Upper lobe of right lung (tissue), 1 donor: Measurements from ENCODE around the gene CACUL1. TPM values are rescaled to one million over a fixed set of nuclear protein-coding genes. Genes with fewer than 3 reads are reported as not detected.
A peak's percentile ranks its signal among the peaks of the same experiment; 100 is the strongest.

ENCODE experiments used
- ATAC-seq: fragments of 200-7000 bp; cut with Tn5 transposase; one replicate; pipeline ENCODE4 v1.9.1; 2020; ENCODE audit warnings: mild to moderate bottlenecking, moderate library complexity
- DNase-seq: peaks from one replicate; pipeline ENCODE4 v3.0.0-alpha.2; 2020
- H3K27ac ChIP-seq: fragments of 200-600 bp; one replicate; pipeline ENCODE4 v1.8.0; 2022
- H3K27me3 ChIP-seq: fragments of 200-600 bp; one replicate; pipeline ENCODE4 v1.8.0; 2022; ENCODE audit warnings: mild to moderate bottlenecking
- H3K36me3 ChIP-seq: fragments of 200-600 bp; one replicate; pipeline ENCODE4 v1.8.0; 2022
- H3K4me1 ChIP-seq: fragments of 200-600 bp; one replicate; pipeline ENCODE4 v1.8.0; 2022
- H3K4me3 ChIP-seq: fragments of 200-600 bp; one replicate; pipeline ENCODE4 v1.8.0; 2022; ENCODE audit warnings: mild to moderate bottlenecking
- H3K9me3 ChIP-seq: fragments of 200-600 bp; one replicate; pipeline ENCODE4 v1.8.0; 2022
- intact Hi-C: fragments of 100-400 bp; cut with DNase I; formaldehyde crosslinking; loops from one replicate; pipeline ENCODE4 v1.11.0; 2022
- long read RNA-seq: library from polyadenylated mRNA; unstranded; transcript quantifications from one replicate; pipeline ENCODE4 v2.0.0, GENCODE V29; 2021
- total RNA-seq: library from RNA; stranded (reverse); fragmentation: NEBNext Ultra II Directional; extraction: Animal tissue kit (Norgen Biotek cat#: 25700); gene quantifications from one replicate; pipeline ENCODE4 v1.2.1, GENCODE V29; 2021
- TF ChIP-seq, protein P1 (sequence below): fragments of 200-600 bp; IDR thresholded peaks from one replicate; pipeline ENCODE4 v1.8.0; 2022; ENCODE audit warnings: antibody characterized with exemption
- donor health status: DM: no; HTN: yes; CAD: no; lungs with severe emphysema.

CACUL1 gene
- 47.7 TPM for total RNA-seq
- long read RNA-seq, full-length matches to known transcripts: 16 of 21 reads
- long read RNA-seq, partial matches to known transcripts: 2 of 21 reads
- long read RNA-seq, other reads (novel, unspliced or antisense): 3 of 21 reads

DNA sequence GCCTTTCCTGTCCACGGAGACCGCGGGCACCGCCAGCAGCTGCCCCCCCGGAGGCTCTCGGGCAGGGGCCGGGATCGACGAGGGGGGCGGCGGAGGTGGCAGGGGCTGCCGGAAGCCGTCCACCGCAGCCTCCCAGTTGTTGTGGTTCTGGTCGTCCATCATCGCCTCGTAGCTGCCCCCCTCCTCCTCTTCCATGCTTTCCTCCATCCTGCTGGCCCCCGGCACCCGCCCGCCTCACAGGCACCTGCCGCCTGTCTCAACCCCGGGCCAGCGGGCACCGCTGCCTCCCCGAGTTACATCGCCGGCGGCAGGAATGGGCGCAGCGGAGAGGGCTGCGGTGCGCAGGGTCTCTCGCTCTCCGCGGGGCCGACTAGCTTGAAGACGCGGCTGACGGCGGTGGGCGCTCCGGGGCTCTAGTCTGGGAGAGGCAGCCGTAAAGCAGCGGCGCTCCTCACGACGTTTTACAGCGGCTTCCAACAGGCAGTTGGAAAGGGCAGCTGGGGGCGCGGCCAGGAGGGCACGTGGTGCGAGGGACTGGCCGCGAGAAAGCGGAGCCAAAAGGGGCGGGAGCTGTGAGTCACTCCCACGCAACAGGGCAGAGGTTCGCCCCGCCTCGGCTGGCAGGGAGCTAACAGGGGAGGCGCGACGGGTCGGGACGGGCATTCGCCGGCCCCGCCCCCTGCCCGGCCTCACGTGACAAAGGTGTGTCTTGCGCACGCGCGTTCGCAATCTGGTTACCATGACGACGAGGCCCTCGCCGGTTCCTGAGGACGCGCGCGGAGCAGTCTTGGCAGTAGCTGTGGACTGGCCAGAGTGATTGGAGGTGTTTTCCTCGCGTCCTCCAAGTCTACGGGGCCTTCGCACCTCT, at the start of gene CACUL1:
Gene CACUL1 (minus strand): TSS at position 415 of the 868 bp plus-strand sequence. CDS start 208 bp downstream, at position 207.
- Histone ChIP-seq H3K27me3 (no peaks in the 10 kb centered on the region), H3K27ac (peak within 1 kb of the TSS; percentile 90), H3K36me3 (no peaks in the 10 kb centered on the region), H3K4me3 (peak within 1 kb of the TSS; percentile 99), H3K4me1 (peaks cover 16% of the 10 kb centered on the region), H3K9me3 (no peaks in the 10 kb centered on the region)
- intact Hi-C loops: no loop called here
- DNase-seq (peak; percentile 100), ATAC-seq (peak; percentile 99)
- TF ChIP-seq, protein P1, sequence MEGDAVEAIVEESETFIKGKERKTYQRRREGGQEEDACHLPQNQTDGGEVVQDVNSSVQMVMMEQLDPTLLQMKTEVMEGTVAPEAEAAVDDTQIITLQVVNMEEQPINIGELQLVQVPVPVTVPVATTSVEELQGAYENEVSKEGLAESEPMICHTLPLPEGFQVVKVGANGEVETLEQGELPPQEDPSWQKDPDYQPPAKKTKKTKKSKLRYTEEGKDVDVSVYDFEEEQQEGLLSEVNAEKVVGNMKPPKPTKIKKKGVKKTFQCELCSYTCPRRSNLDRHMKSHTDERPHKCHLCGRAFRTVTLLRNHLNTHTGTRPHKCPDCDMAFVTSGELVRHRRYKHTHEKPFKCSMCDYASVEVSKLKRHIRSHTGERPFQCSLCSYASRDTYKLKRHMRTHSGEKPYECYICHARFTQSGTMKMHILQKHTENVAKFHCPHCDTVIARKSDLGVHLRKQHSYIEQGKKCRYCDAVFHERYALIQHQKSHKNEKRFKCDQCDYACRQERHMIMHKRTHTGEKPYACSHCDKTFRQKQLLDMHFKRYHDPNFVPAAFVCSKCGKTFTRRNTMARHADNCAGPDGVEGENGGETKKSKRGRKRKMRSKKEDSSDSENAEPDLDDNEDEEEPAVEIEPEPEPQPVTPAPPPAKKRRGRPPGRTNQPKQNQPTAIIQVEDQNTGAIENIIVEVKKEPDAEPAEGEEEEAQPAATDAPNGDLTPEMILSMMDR: no peak

DNA sequence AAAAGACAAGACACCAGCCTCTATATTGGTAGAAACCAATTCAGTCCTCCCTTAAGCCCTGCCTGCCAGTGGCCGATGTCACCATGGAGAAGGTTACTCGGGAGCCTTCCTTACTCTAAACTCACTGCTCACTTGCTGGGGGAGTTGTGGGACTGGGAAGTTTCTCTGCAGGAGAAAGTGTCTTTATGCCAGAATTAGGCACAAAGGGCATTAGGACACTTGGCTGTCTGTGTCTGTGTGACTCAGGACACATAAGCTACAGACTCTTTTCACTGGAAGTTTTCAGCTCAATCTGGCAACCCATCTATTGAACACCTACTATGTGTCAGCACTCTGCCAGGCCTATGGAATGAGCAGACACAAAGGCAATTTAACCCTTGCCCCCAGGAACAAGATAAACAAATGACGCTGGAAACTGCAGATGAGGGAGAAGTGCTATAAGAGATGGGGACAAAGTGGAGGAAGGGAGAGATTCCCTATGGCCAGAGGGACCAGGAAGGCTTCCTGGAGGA, 49.5 kb upstream of the CACUL1 start:
- no peaks in the 10 kb centered on the region for H3K4me1 ChIP-seq
- no peak for ATAC-seq
- no peaks in the 10 kb centered on the region for H3K9me3 ChIP-seq
- no peak overlapping the region for H3K27ac ChIP-seq
- no peaks in the 10 kb centered on the region for H3K36me3 ChIP-seq
- intact Hi-C loops: no loop called here
- TF ChIP-seq, protein P1: no peak
- H3K27me3 ChIP-seq: no peaks in the 10 kb centered on the region
- no peak overlapping the region for H3K4me3 ChIP-seq
- no peak for DNase-seq

DNA sequence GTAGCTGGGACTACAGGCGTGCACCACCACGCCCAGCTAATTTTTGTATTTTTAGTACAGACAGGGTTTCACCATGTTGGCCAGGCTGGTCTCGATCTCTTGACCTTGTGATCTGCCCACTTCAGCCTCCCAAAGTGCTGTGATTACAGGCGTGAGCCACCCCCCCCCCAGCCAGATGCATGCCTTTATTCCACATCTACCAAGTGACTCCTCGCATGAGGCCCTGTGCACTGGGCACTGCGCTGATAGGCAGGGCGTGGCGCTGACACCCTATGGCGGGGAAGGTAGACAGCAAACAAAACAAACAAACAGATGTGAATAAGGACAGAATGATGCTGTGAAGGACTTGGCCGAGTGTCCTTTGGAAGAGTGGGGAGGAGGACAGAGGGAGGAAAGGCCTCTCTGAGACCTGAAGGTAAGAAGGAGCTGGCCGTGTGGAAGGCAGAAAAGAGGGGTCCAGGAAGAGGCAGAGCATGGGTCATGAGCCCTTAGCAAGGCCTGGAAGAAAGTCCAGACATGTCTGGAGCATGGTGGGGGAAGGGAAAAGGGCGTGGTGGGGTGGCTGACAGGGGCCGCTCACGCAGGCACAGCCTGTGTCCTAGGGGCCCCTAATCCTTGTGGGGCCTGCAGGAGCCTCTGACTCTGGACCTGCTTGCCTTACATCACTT, 47.5 kb upstream of the CACUL1 start:
- no peak overlapping the region for H3K4me3 ChIP-seq
- DNase-seq (peak; percentile 55), ATAC-seq (no peak)
- intact Hi-C loops: no loop called here
- H3K36me3 ChIP-seq: no peaks in the 10 kb centered on the region
- no peaks in the 10 kb centered on the region for H3K9me3 ChIP-seq
- H3K4me1 ChIP-seq: no peaks in the 10 kb centered on the region
- H3K27ac ChIP-seq: no peak overlapping the region
- TF ChIP-seq, protein P1: no peak
- no peaks in the 10 kb centered on the region for H3K27me3 ChIP-seq

DNA sequence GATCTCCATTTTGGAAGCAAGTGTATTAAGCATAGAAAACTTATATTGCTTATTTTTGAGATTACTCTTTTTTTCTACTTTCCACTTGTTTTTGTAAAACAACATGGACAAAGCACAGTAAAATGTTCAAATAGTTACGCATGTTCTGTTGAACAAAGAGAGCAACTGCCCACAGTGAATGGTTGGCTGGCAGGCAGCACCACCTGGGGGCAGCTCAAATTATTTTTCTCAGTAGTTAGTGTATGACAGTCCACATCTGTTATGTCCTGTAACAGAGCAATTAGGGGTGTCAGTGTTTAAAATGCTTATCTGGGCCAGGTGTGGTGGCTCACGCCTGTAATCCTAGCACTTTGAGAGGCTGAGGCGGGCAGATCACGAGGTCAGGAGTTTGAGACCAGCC, 46.1 kb upstream of the CACUL1 start:
- Histone ChIP-seq H3K36me3 (no peaks in the 10 kb centered on the region), H3K4me3 (no peak overlapping the region), H3K9me3 (no peaks in the 10 kb centered on the region), H3K4me1 (no peaks in the 10 kb centered on the region), H3K27ac (no peak overlapping the region), H3K27me3 (no peaks in the 10 kb centered on the region)
- ATAC-seq (peak; percentile 84), DNase-seq (peak; percentile 58)
- intact Hi-C loops: no loop called here
- TF ChIP-seq, protein P1: peak; percentile 41

DNA sequence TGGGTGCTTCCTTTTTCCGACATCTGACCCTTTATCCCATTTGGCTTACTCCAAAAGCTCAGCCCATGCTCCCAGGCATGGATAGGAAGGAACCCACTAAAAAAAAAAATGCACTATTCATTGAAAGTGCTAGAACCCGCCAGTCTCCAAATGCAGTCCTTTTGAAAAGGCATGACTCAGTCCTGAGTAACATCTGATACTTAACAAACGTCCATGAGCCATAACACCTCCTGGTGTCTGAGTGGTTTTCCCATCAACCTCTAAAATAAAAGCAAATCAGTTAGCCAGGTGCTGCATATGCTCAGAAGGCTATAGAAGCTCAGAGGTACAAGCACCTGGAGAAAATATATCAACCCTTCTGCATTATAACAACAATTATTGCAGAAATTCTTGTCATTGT, 45.0 kb upstream of the CACUL1 start:
- DNase-seq (no peak), ATAC-seq (no peak)
- intact Hi-C loops: no loop called here
- no peaks in the 10 kb centered on the region for H3K27me3 ChIP-seq
- H3K9me3 ChIP-seq: no peaks in the 10 kb centered on the region
- TF ChIP-seq, protein P1: no peak
- no peak overlapping the region for H3K4me3 ChIP-seq
- no peak overlapping the region for H3K27ac ChIP-seq
- H3K4me1 ChIP-seq: no peaks in the 10 kb centered on the region
- no peaks in the 10 kb centered on the region for H3K36me3 ChIP-seq
